SK-N-MC (cell line): Measurements from ENCODE around the gene ZNF646.

Experiments
- EZH2 ChIP-seq: fragments of 200-600 bp; sonication (generic); IDR thresholded peaks from one replicate; pipeline ENCODE4 v1.6.1; 2017; ENCODE audit warnings: antibody characterized with exemption
- FOXP2 ChIP-seq: optimal IDR thresholded peaks from 2 replicates; pipeline ENCODE3; 2011; ENCODE audit warnings: mild to moderate bottlenecking, moderate library complexity; ENCODE audit not compliant: insufficient read depth; ENCODE audit errors: extremely low read length, control extremely low read depth
- POLR2AphosphoS5 ChIP-seq: IDR thresholded peaks from 2 replicates; pipeline ENCODE4 v1.6.1; 2012; ENCODE audit warnings: mild to moderate bottlenecking, low read depth, low read length, borderline replicate concordance

DNA sequence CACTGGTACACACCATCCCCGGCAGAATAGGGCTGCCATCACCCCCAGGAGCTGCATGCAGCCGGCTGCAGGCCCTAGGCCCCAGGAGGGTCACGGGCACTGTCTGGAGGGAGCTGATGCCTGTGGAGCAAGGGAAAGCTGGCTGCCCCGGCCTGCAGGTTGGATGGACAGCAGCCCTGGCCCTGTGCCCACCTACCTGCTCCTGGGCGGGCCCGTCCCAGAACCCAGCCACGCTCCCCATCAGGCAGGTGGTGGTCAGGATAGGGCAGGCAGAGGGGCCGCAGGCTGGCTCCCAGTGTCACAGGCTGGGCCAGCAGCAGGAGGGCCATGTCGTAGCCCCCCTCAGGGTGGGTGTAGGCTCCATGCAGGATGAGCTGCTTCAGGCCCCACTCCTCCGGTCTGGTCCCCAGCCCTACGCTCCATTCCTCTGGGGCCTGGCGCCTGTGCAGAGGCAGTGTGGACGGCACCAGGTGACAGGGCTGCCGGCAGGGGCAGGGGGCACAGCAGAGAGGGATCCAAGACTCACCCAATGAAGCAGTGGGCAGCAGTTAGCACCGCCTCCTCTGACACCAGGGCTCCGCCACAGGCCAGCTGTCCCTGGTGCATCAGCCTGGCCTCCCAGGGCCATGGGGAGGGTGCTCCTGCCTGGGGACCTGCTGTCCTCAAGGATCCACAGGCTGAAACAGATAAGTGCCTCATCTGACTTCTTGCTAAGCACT lies 10.5 kb downstream of the ZNF646 start:
- TF ChIP-seq EZH2 (no peak), POLR2AphosphoS5 (no peak), FOXP2 (no peak)
